Middle frontal gyrus (tissue), 1 donor: ENCODE data around the gene LRRC3B.

Experiments
- DNase-seq: peaks from one replicate; pipeline ENCODE4 v3.0.0-alpha.2; 2015; ENCODE audit warnings: low spot score; ENCODE audit errors: extremely low spot score

LRRC3B gene

GRCh38 chr3:26704736-26705135, 82.2 kb downstream of the LRRC3B start:
- no peak for DNase-seq

GRCh38 chr3:26708501-26708900, 85.9 kb downstream of the LRRC3B start:
- DNase-seq: no peak

DNA sequence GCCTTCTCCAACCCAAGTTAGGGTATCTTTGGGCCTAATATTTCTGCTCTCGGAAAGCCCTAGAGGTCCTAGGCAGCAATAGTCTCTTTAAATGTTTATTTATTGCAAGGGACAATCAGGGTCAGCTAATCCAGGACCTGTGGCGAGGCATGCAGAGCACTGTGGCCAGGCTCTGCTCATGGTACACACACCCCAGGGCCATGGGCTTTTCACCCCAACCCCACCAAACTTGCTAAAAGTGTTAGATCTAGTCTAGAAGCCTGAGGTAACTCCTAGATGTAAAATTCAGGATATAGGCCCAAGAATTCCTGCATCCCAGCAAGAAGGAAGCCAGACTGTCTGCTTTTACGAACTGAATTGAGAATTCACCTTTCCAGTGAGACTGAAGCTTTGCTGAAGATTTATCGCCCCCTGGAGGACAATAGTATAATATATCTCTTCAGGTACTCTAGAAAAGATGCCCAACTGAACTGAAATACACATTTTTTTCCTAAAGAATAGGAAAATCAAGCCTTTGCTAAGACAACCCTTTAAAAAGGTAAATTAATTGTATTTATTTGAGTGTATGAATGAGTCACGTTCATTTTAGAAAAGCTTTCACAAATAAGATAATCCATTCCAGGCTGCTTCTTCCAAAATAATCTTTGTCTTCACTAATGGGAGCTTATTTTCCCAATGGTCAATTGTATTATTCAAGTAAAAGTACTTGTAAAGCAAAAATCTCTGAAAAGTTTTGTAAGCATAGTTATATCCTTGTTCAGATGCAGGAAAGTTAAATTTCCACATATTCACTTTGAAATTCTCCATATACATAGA, 89.8 kb downstream of the LRRC3B start:
- peak; percentile 60 for DNase-seq

- no peak for DNase-seq
Observed at GRCh38 chr3:26713091-26713490, 90.5 kb downstream of the LRRC3B start.

DNA sequence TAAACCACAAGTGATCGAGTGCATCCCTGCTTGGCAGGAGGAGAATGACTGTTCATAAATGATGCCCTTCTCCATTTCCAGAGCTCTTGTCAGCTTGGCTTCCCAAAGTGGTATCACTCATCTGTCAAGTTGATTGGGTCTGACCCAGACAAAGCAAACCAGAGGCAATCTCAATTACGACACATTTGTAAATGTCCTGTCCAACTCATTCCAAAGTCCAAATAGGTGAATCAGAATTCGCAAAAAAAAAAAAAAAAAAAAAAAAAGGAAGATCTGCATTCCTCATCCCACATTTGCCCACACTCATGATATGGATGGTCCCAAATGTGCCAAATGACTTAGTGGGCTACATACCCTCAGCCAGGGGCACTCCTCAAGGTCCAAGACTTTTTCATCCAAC, 91.9 kb downstream of the LRRC3B start:
- no peak for DNase-seq

- no peak for DNase-seq
Observed at GRCh38 chr3:26715431-26715830, 92.9 kb downstream of the LRRC3B start.

GRCh38 chr3:26718315-26718714, 95.7 kb downstream of the LRRC3B start:
- no peak for DNase-seq

DNA sequence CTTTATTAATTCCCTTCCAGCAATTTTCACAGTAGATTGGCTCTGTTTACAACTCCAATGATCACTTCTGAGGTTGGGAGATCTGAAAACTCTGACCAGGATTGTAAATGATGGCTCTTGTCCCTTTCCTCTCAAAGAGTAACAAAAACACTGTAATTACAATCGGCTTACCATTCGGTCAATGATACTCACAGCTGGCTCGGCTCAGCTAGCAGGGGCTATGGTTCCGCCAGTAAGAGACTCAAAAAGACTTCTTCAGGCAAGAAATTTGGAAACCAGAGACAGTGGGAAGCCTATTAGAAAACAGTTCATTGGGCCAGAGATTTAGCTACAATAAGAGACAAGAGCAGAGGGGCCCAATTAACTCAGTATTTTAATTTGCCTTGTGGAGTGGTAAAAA, 96.6 kb downstream of the LRRC3B start:
- DNase-seq: no peak

DNA sequence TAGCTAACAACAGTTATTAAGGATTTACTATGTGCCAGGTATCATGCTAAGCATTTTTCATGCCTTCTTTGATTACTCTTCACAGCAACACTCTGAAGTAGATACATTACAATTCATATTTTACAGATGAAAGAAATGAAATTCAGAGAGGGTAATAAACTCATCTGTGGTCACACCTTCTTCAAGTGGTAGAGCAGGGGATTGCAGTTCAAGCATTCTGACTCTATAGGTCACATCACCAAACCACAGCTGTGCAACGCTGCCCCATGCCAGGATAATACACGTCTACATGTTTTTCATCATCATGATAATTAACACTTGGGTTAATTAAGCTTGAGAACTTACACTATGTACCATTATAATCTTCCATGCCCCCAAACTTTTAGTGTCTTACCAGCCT, 98.5 kb downstream of the LRRC3B start:
- no peak for DNase-seq

GRCh38 chr3:26731843-26732242, 109.3 kb downstream of the LRRC3B start:
- no peak for DNase-seq

GRCh38 chr3:26750263-26750662, 127.7 kb downstream of the LRRC3B start:
- no peak for DNase-seq

- DNase-seq: no peak
Observed at GRCh38 chr3:26752466-26752865, 129.9 kb downstream of the LRRC3B start.

DNA sequence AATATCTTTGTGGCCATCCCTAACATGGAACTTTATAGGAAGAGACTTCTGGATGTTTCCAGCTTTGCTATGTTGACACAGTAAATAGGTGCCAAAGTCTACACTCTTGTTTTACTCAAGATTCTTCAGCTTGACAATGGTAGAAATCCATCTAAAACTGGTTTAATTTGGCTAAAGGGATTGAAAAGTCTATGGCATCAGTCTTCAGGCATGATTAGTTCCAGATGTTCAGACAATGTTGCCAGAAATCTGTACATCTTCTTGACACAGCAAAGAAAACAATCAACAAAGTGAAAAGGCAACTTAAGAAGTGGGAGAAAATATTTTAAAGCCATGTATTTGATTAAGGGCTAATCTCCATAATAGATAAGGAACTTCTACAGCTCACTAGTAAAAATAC, 130.5 kb downstream of the LRRC3B start:
- DNase-seq: no peak

GRCh38 chr3:26757978-26758377, 135.4 kb downstream of the LRRC3B start:
- DNase-seq: no peak
